Gastroesophageal sphincter (tissue), 3 donors: ENCODE data around the gene MYO18B.

Experiments used
- POLR2A ChIP-seq, 2 donors: fragments of 450-650 bp; IDR thresholded peaks; one replicate each; pipeline ENCODE4 v1.6.1; 2017; ENCODE audit warnings: antibody characterized with exemption in 2 of 2, mild to moderate bottlenecking in 2 of 2, moderate library complexity in 1 of 2
- POLR2AphosphoS5 ChIP-seq: sonication (generic); formaldehyde crosslinking; IDR thresholded peaks from one replicate; pipeline ENCODE4 v1.6.1; 2017; ENCODE audit warnings: antibody characterized with exemption
- TF ChIP-seq, protein P1 (sequence below), 4 experiments: fragments of 200-600 bp in 2 of 4; fragments of 450-650 bp in 2 of 4; sonication (generic) in 1 of 4; IDR thresholded peaks; one replicate each; pipeline ENCODE4 v1.5.1; 2017 to 2019; ENCODE audit warnings: antibody characterized with exemption in 4 of 4, mild to moderate bottlenecking in 2 of 4, moderate library complexity in 2 of 4

DNA sequence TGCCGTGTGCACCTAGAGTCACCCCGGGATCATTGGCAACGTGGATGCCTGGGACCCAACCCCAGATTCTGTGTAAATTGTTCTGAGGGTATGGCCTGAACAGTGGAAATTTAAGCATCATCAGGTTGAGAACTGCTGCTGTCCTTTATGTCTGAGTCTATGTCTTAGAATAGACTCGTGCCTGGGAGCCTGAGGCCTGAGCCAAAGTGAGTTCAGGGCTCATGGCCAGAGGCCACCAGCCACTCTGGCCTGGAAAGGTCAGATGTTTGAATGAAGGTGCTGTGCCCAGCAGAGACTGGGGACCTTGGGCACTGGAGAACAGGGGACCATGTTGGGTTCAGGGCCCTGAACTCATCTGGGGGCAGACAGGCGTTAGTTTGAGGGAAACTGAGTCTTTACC lies 91.1 kb downstream of the MYO18B start:
- TF ChIP-seq, protein P1, sequence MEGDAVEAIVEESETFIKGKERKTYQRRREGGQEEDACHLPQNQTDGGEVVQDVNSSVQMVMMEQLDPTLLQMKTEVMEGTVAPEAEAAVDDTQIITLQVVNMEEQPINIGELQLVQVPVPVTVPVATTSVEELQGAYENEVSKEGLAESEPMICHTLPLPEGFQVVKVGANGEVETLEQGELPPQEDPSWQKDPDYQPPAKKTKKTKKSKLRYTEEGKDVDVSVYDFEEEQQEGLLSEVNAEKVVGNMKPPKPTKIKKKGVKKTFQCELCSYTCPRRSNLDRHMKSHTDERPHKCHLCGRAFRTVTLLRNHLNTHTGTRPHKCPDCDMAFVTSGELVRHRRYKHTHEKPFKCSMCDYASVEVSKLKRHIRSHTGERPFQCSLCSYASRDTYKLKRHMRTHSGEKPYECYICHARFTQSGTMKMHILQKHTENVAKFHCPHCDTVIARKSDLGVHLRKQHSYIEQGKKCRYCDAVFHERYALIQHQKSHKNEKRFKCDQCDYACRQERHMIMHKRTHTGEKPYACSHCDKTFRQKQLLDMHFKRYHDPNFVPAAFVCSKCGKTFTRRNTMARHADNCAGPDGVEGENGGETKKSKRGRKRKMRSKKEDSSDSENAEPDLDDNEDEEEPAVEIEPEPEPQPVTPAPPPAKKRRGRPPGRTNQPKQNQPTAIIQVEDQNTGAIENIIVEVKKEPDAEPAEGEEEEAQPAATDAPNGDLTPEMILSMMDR (IDR thresholded peaks at IDR 0.05) = no peak
- no peak for TF ChIP-seq POLR2AphosphoS5
- TF ChIP-seq POLR2A (IDR thresholded peaks at IDR 0.05) = no peak
